Measurements from ENCODE around the gene IFNA5. TPM values are rescaled to one million over a fixed set of nuclear protein-coding genes. Genes with fewer than 3 reads are reported as not detected.

The IFNA5 gene
- total RNA-seq, 1 donor from 2014 or later: not detected

- TF ChIP-seq CTCF (IDR thresholded peaks at IDR 0.05): no peak
These were observed 17.9 kb upstream of the IFNA5 start for GRCh38 chr9:21322911-21323461.

GRCh38 chr9:21320465-21320864, 15.4 kb upstream of the IFNA5 start:
- peaks cover 5% of the 10 kb centered on the region for H3K4me1 Mint-ChIP-seq (ENCODE audit: low read depth)
- H3K36me3 Mint-ChIP-seq (ENCODE audit: low read depth): peaks cover 12% of the 10 kb centered on the region
- no peak for DNase-seq (ENCODE audit: low spot score)
- no peak for TF ChIP-seq CTCF (IDR thresholded peaks at IDR 0.05)
- no peak overlapping the region for H3K4me3 Mint-ChIP-seq (ENCODE audit: unreplicated experiment)
- no peak overlapping the region for H3K27ac Mint-ChIP-seq (ENCODE audit: unreplicated experiment)
- no peaks in the 10 kb centered on the region for H3K9me3 Mint-ChIP-seq (ENCODE audit: low read depth)
- peaks cover 4% of the 10 kb centered on the region for H3K27me3 Mint-ChIP-seq (ENCODE audit: low read depth)

More at GRCh38 chr9:21322911-21323461, 17.9 kb upstream of the IFNA5 start:
- Mint-ChIP-seq H3K9me3 (ENCODE audit: low read depth) (no peaks in the 10 kb centered on the region), H3K36me3 (ENCODE audit: low read depth) (peaks cover 12% of the 10 kb centered on the region), H3K4me3 (ENCODE audit: unreplicated experiment) (no peak overlapping the region), H3K27ac (ENCODE audit: unreplicated experiment) (no peak overlapping the region), H3K4me1 (ENCODE audit: low read depth) (peaks cover 22% of the 10 kb centered on the region), H3K27me3 (ENCODE audit: low read depth) (no peaks in the 10 kb centered on the region)
- no peak for DNase-seq (ENCODE audit: low spot score)

- Mint-ChIP-seq H3K4me1 (ENCODE audit: low read depth) (peaks cover 5% of the 10 kb centered on the region), H3K27ac (ENCODE audit: unreplicated experiment) (no peak overlapping the region), H3K36me3 (ENCODE audit: low read depth) (peaks cover 10% of the 10 kb centered on the region), H3K4me3 (ENCODE audit: unreplicated experiment) (no peak overlapping the region), H3K27me3 (ENCODE audit: low read depth) (peaks cover 15% of the 10 kb centered on the region), H3K9me3 (ENCODE audit: low read depth) (no peaks in the 10 kb centered on the region)
- peak; percentile 91 for TF ChIP-seq CTCF (IDR thresholded peaks at IDR 0.05)
- DNase-seq (ENCODE audit: low spot score): no peak
These were observed 13.1 kb upstream of the IFNA5 start for GRCh38 chr9:21317956-21318923.

- H3K4me1 Mint-ChIP-seq (ENCODE audit: low read depth): peaks cover 5% of the 10 kb centered on the region
- H3K36me3 Mint-ChIP-seq (ENCODE audit: low read depth): peaks cover 5% of the 10 kb centered on the region
- H3K27ac Mint-ChIP-seq (ENCODE audit: unreplicated experiment): no peak overlapping the region
These were observed 11.7 kb upstream of the IFNA5 start for GRCh38 chr9:21316860-21317259.

More at GRCh38 chr9:21316860-21317259, 11.7 kb upstream of the IFNA5 start:
- TF ChIP-seq CTCF (IDR thresholded peaks at IDR 0.05): no peak
- H3K4me3 Mint-ChIP-seq (ENCODE audit: unreplicated experiment): no peak overlapping the region
- DNase-seq (ENCODE audit: low spot score): no peak
- H3K27me3 Mint-ChIP-seq (ENCODE audit: low read depth): peaks cover 16% of the 10 kb centered on the region
- H3K9me3 Mint-ChIP-seq (ENCODE audit: low read depth): no peaks in the 10 kb centered on the region
